ENCODE measurements around the gene PSMD1.

DNA sequence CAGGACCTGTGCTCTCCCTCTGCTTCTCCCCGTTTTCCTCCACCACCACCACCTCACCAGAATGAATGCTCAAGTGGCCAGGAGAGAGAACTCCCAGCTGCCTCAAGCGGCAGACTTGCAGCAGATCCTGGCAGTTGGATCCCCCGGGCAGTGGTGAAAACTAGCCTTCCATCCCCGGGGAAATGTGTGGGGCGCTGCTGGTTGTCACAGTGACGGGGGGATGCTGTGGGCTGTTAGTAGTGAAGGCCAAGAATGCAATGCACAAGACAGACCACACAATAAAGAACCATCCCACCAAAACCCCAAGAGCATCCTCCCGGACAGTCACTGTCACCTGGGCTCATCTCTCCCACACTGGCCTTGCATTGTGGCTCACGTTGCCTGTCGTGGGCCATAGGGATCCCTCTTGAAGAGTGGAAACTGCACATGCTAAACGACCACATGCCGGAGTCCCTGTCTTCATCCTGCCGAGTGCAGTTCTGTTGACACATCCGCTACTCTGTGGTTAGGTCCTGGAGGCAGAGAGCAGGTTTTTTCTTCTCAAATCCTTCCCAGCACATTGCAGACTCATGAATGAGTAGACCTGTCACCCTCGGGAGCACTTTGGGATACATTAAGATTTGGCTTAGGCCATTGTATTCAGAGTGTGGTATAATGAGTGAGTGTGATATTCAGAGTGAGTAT lies 47.3 kb upstream of the PSMD1 start:
- TF ChIP-seq, protein P1, sequence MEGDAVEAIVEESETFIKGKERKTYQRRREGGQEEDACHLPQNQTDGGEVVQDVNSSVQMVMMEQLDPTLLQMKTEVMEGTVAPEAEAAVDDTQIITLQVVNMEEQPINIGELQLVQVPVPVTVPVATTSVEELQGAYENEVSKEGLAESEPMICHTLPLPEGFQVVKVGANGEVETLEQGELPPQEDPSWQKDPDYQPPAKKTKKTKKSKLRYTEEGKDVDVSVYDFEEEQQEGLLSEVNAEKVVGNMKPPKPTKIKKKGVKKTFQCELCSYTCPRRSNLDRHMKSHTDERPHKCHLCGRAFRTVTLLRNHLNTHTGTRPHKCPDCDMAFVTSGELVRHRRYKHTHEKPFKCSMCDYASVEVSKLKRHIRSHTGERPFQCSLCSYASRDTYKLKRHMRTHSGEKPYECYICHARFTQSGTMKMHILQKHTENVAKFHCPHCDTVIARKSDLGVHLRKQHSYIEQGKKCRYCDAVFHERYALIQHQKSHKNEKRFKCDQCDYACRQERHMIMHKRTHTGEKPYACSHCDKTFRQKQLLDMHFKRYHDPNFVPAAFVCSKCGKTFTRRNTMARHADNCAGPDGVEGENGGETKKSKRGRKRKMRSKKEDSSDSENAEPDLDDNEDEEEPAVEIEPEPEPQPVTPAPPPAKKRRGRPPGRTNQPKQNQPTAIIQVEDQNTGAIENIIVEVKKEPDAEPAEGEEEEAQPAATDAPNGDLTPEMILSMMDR (IDR thresholded peaks at IDR 0.05; ENCODE audit: low read depth, low read length): no peak
- no peak for TF ChIP-seq EZH2phosphoT487 (IDR thresholded peaks at IDR 0.05; ENCODE audit: low read depth)

Data from OCI-LY3 (cell line).